Spleen (tissue), 11 donors: ENCODE measurements around the gene GLRX2. TPM values are rescaled to one million over a fixed set of nuclear protein-coding genes. Genes with fewer than 3 reads are reported as not detected.

Experiments
- microRNA-seq, 3 donors: library from miRNA; unstranded; fragments of <30 nt; microRNA quantifications; one replicate each; pipeline versions ENCODE4 to v1.1.0, GENCODE V29; 2019 to 2020
- polyA plus RNA-seq, 3 donors: library from polyadenylated mRNA; stranded (reverse); fragments of 200-250 nt; gene quantifications; one replicate each; pipeline ENCODE4 v1.2.1, GENCODE V29; 2013
- small RNA-seq, 4 donors: library from RNA; depleted of rRNA; stranded (forward); fragments of <200 nt; gene quantifications; one replicate each; pipeline ENCODE3, GENCODE V24; 2016
- total RNA-seq, 7 donors: library from RNA; depleted of rRNA in 3 of 7; stranded (reverse); fragments of >200 nt in 3 of 7; fragmentation: NEBNext Ultra II Directional in 4 of 7; extraction: Animal tissue kit (Norgen Biotek cat#: 25700) in 4 of 7; gene quantifications; one replicate each; pipeline versions ENCODE4 v1.1.0 to v1.2.1, GENCODE V29; 2016 to 2021
- donor health status: healthy with polysubstance abuse.
- donor health status: DM: no; HTN: no; CAD: no; lungs with moderate emphysema.
- donor health status: DM: no; HTN: no; CAD: no.
- donor health status: Bipolar disorder and iron deficiency.
- donor health status: healthy.
- donor health status: DM: no; HTN: no; CAD: no.
- donor health status: DM: yes; HTN: yes; CAD: no.

GLRX2 gene
- total and polyA plus RNA-seq, 10 donors, result 5.9 to 20.0 (median 11.0) TPM

Small RNA genes lying within 50 kb of the gene (microRNA-seq; reads per million reads assigned to microRNA genes)
- gene MIR1278, result 0.57 to 0.72 (median 0.70) reads per million in 3 donors

Small RNA genes lying within 50 kb of the gene (small RNA-seq; reads per million reads assigned to genes)
- gene MIR1278 (0 reads per million in 4 donors), gene SCARNA18B (0 reads per million in 4 donors)

Other genes starting within 250 kb of the GLRX2 start
- gene UCHL5, start 46.1 kb downstream of the GLRX2 start, total RNA-seq, result 10 to 100 TPM; 29.4 to 41.7 (median 36.9) TPM
- 10 to 100 TPM in 2 of 3 donors, 1 to 10 TPM in 1; 9.9 to 16.8 (median 13.5) TPM for gene UCHL5, start 46.1 kb downstream of the GLRX2 start, polyA plus RNA-seq
- gene RO60, start 45.8 kb downstream of the GLRX2 start, total RNA-seq, result 10 to 100 TPM; 65.3 to 87.1 (median 81.5) TPM
- gene RO60, start 45.8 kb downstream of the GLRX2 start, polyA plus RNA-seq, result 1 to 10 TPM; 4.7 to 7.8 (median 4.7) TPM
- gene CDC73, start 16.6 kb upstream of the GLRX2 start, total RNA-seq, result 10 to 100 TPM; 32.4 to 76.7 (median 62.7) TPM
- 10 to 100 TPM in 1 of 3 donors, 1 to 10 TPM in 2; 6.5 to 10.3 (median 6.9) TPM for gene CDC73, start 16.6 kb upstream of the GLRX2 start, polyA plus RNA-seq
- 1 to 10 TPM in 1 of 7 donors, under 1 TPM in 6; 0.30 to 1.4 (median 0.69) TPM for gene B3GALT2, start 81.2 kb upstream of the GLRX2 start, total RNA-seq
- under 1 TPM; 0.05 to 0.13 (median 0.11) TPM for gene B3GALT2, start 81.2 kb upstream of the GLRX2 start, polyA plus RNA-seq